ENCODE data around the gene AUH.

AUH gene

GRCh38 chr9:91188719-91189590 is 172.8 kb downstream of the AUH start:
- DNase-seq (ENCODE audit: low read depth, low spot score): no peak

DNA sequence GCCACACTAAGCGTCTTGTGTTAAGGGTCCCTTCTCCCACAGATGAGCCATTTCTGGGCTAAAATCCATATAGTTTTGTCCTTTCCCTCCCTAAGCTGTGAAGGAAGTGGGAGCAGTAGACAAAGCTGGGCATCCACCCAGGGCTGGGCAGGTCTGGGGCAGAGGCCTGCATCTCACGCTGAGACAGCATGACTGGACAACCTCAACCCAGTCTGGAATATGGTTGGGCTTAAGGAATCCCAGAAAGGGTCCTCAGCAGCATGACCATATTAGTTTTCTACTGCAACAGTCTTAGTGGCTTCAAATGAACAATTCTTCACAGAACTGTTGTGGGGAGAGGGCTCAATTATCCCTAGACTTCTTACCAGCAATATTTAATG is 173.8 kb downstream of the AUH start:
- no peak for DNase-seq (ENCODE audit: low read depth, low spot score)

DNA sequence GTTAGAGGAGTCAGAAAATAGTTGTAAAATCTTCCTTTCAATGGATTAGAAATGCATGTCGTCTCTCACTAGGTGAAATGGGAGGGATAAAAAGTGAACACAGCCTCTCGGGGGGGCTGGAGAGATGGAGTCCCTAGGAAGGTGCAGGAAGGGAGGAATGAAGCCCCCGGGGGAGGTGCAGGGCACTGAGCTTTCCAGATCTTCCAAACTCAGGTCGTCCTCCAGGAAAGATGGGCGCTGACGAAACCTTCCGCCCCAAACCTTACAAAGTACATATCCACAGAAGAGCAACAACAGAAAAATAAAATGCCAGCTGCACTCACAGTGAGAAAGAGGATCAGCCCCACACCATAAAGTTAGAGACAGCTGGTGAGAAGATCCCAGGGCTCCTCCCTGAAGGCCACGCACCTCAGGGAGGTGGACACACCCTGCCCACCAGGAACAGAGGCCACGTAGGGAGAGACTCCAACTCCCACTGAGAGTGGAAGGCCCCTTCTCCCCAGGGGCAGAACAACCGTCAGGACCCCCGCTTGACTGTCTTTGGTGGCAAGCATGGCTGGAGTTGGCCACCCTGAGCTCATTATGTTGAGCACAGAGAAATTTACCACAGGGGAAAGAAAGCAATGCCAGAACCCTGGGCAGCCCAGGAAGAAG is 174.3 kb downstream of the AUH start:
- no peak for DNase-seq (ENCODE audit: low read depth, low spot score)

GRCh38 chr9:91186632-91187108 is 175.0 kb downstream of the AUH start:
- no peak for DNase-seq (ENCODE audit: low read depth, low spot score)

DNA sequence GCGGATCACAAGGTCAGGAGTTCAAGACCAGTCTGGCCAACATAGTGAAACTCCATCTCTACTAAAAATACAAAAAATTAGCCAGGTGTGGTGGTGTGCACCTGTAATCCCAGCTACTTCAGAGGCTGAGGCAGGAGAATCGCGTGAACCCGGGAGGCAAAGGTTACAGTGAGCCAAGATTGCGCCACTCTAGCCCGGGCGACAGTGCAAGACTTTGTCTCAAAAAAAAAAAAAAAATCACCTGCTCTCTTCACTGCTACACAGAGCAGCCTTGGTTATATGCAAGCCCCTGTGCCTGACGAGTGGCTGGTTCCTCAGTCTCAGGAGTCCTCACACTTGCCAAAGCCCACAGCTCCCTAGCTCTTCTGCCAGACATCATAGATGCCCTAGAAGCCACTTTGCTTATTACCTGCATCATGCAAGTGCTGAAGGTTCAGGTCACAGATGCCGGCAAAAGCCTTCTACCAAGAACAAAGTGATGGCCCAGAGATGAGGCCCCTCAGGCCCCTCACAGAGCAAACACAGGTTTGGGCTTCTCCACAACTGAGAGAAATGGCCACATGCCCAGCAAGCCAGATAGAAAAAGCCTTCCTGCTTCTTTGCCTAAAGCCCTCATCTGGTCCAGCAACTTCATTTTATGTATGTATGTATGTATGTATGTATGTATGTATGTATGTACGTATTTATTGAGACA is 176.4 kb downstream of the AUH start:
- DNase-seq (ENCODE audit: low read depth, low spot score): no peak

DNA sequence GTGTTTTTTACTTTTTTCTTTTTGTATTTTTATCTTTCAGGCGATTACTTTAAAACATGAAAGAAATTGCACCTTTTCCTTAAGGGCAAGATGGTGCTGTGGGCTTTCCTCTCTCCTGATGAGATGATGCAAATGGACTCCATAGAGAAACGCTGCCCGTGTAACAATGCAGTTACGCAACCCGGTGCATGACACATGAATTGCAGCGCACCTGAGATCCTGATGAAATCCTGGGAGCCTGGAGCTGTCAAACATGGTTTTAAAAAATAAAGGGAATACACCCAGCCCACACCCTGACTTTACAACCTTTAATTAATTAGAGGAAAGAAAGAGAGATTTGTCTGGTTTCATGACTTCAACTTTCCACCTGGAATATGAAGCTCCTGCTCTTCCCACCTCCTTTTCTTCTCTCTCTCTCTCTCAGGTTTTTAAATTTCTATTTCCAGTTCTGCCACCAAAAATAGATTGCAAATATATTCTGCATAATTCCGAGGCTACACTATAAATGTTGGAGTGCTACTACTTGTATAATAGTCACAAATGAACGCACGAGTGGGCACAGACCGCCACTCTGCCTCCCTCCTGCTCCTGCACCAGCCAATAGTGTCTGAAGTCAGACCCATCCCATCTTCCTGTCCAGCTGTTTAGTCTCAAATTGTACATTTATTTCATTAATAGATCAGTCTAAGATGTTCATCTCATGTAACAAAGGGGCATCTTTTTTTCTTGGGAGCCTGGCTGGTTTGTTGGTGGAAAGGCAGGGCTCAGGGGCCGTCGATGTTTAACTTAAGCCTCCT is 179.1 kb downstream of the AUH start:
- no peak for DNase-seq (ENCODE audit: low read depth, low spot score)

DNA sequence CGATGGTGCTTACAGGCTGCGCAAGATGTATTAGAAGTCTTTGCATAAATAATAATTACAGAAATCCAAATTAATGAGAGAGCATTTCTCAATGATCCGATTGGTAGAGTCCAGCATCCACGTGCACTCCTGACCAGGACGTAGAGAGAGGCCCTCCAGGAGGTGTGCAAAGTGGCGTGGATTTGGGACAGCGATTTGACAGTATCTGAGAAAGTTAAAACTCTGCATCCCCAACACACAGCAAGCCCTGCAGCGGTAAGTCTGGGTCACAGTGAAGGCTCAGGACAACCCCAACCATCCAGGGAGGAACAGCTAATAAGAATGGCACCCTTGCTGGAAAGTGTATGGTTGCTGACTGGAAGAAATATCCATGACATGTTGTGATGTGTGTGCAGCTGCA is 180.2 kb downstream of the AUH start:
- no peak for DNase-seq (ENCODE audit: low read depth, low spot score)

- no peak for DNase-seq (ENCODE audit: low read depth, low spot score)
Measured at GRCh38 chr9:91180930-91181268, 180.8 kb downstream of the AUH start.

- DNase-seq (ENCODE audit: low read depth, low spot score): no peak
Measured at GRCh38 chr9:91180240-91180929, 181.3 kb downstream of the AUH start.

DNA sequence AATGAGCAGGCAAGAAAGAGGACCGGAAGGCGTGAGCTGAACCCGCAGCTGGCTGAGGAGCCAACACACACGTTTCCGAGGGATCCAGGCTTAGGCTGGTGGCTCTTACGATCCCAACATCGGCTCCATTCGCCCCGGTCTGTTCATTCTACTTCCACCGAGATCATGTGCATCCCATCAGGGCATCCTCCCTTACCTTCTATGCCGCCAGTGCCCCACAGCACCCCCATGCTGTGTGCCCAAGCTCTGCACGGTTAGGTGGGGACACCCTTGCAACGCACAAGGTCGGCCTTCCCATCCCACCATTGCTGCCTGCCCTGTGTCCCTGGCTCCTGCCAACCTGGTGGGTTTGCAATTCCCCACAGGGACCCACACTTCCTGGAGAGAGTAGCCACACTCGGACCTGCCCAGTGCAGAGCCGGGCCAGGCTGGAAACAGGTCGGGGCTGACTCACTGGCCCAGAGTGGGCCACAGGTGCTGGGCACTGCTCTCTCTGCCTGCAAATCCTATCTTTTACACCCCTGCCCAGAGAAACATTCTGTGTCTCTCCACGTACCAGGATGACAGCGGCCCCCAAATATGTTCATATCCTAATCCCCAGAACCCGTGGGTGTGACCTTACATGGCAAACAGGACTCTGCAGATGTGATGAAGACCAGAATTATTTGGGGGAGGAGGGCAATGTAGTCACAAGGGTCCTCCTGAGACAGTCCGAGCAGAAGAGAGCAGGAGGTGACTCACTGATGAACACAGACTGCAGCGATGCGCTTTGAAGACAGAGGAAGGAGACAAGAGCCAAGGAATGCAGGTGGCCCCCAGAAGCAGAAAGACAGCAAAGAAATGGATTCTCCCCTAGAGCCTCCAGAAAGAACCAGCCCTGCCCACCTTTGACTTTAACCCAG is 182.2 kb downstream of the AUH start:
- DNase-seq (ENCODE audit: low read depth, low spot score): no peak

GRCh38 chr9:91178281-91179236 is 183.2 kb downstream of the AUH start:
- DNase-seq (ENCODE audit: low read depth, low spot score): no peak

GRCh38 chr9:91177661-91178280 is 183.9 kb downstream of the AUH start:
- no peak for DNase-seq (ENCODE audit: low read depth, low spot score)

- DNase-seq (ENCODE audit: low read depth, low spot score): no peak
Measured at GRCh38 chr9:91177081-91177480, 184.6 kb downstream of the AUH start.

GRCh38 chr9:91176426-91176825 is 185.3 kb downstream of the AUH start:
- no peak for DNase-seq (ENCODE audit: low read depth, low spot score)

DNA sequence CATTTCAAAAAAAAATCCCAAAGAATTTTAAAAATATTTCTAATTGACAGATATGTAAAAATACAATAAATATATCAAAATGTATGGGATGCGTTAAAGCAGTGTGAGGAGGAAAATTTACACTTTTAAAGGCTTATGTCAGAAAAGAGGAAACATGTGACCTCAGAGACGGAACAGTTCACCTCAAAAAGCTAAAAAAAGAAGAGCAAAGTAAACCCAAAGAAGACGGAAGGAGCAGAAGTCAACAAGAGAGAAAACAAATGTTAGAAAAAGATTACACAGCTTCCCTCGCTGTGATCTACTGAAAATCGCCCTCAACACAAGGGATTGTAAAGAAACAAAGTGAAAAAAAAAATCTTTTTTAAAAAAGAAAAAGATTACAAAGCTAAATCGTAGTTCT is 186.9 kb downstream of the AUH start:
- no peak for DNase-seq (ENCODE audit: low read depth, low spot score)

DNA sequence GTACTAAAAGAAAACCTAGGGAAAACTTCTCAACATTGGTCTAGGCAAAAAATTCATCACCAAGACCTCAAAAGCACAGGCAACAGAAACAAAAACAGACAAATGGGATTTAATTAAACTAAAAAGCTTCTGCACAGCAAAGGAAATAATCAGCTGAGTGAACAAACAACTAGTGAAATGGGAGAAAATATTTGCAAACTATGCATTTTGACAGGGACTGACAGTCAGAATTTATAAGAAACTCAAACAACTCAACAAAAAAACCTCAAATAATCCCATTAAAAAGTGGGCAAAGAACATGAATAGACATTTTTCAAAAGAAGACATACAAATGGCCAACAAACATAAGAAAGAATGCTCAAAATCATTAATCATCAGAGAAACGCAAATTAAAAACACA is 189.4 kb downstream of the AUH start:
- no peak for DNase-seq (ENCODE audit: low read depth, low spot score)

DNA sequence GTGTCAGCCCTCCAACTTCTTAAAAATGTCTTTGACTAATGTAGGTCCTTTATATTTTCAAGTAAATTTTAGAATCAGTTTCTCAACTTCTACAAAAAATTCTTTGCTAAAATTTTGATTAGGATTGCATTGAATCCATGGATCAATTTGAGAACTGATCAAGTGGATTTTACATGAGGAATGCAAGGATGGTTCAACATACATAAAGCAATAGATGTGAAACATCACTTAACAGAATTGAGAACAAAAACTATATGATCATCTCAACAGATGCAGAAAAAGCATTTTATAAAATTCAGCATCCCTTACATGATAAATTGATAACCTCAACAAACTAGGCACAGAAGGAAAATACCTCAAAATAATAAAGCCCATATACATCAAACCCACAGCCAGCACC is 190.8 kb downstream of the AUH start:
- no peak for DNase-seq (ENCODE audit: low read depth, low spot score)

DNA sequence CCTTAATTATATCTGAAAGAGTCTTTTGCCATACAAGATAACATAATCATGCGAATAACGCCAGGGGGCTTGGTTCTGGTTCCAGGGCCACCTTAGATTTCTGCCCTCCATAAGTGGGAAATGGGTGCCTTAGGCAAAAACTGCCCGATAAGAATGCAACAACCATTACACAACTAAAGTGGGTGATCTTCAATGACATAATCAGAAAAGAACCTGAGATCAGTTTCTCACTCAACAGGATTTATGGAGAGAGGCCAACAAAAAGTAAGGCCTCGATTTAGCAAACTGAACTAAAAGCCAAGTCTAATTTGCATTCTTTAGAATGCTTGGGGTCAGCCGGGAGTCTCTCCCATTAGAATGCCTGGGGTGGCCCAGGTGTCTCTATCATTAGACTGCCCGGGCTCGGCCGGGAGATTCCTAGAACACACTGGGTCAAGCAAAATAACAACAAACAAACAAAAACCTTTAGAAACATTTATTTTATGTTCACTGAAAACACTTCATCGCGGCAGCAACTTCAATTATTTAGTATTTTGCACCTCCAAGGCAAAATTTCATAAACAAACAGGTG is 194.8 kb downstream of the AUH start:
- no peak for DNase-seq (ENCODE audit: low read depth, low spot score)

All from activated naive CD8-positive, alpha-beta T cell treated with anti-CD3 and anti-CD28 coated beads, Interleukin-2, amount 50 U/mL, for 16 hours (primary cell).